ENCODE measurements around the gene PIP4P1. TPM values are rescaled to one million over a fixed set of nuclear protein-coding genes. Genes with fewer than 3 reads are reported as not detected.

The PIP4P1 gene
- total RNA-seq, 2 experiments from 2014 or later: 83.9 to 107 TPM

DNA sequence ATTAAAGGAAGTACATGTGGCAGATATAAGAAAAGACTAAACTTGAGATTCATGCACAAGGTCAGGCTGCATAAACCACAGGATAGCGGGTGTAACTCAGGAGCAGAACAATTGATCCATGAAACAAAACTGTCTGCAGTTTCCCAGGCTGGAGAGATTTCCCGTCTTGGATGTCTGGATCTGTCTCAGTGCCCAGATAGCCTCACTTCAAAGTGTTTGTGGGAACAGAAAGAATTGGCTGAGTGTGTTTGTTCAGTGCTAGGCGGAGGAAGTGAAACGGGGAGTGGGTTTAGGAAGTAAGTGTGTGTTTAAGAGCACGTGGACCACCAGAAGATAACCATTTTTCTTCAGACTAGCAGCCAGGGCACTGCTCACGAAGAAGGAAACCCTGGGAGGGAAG lies 42.7 kb upstream of the PIP4P1 start:
- no peak overlapping the region for H3K27ac Mint-ChIP-seq
- no peak overlapping the region for H3K27ac ChIP-seq (ENCODE audit: low read depth in 1 of 2, low read length in 2 of 2)
- intact Hi-C loops (cut with DNase I, micrococcal nuclease): no loop called here
- DNase-seq (no peak), ATAC-seq (ENCODE audit: poor library complexity) (no peak)
- H3K4me1 Mint-ChIP-seq (ENCODE audit: low read depth): peaks cover 6% of the 10 kb centered on the region
- H3K4me3 ChIP-seq (ENCODE audit: low read length): no peak overlapping the region
- POLR2A ChIA-PET: no interaction called here
- no peaks in the 10 kb centered on the region for H3K27me3 ChIP-seq (ENCODE audit: control insufficient read depth in 1 of 2, insufficient read depth in 2 of 2, low read length in 2 of 2)
- no peaks in the 10 kb centered on the region for H3K9me3 ChIP-seq (ENCODE audit: control insufficient read depth in 1 of 2, insufficient read depth in 1 of 2, low read length in 2 of 2)
- H3K4me1 ChIP-seq (ENCODE audit: insufficient read depth, low read length): no peaks in the 10 kb centered on the region
- no peak overlapping the region for H3K4me3 Mint-ChIP-seq
- H3K27me3 Mint-ChIP-seq: no peaks in the 10 kb centered on the region
- no peaks in the 10 kb centered on the region for H3K9me3 Mint-ChIP-seq
- H3K36me3 ChIP-seq (ENCODE audit: insufficient read depth, low read length): no peaks in the 10 kb centered on the region
- TF ChIP-seq, protein P1, sequence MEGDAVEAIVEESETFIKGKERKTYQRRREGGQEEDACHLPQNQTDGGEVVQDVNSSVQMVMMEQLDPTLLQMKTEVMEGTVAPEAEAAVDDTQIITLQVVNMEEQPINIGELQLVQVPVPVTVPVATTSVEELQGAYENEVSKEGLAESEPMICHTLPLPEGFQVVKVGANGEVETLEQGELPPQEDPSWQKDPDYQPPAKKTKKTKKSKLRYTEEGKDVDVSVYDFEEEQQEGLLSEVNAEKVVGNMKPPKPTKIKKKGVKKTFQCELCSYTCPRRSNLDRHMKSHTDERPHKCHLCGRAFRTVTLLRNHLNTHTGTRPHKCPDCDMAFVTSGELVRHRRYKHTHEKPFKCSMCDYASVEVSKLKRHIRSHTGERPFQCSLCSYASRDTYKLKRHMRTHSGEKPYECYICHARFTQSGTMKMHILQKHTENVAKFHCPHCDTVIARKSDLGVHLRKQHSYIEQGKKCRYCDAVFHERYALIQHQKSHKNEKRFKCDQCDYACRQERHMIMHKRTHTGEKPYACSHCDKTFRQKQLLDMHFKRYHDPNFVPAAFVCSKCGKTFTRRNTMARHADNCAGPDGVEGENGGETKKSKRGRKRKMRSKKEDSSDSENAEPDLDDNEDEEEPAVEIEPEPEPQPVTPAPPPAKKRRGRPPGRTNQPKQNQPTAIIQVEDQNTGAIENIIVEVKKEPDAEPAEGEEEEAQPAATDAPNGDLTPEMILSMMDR (IDR thresholded peaks at IDR 0.05): no peak
- H3K36me3 Mint-ChIP-seq (ENCODE audit: low read depth): no peaks in the 10 kb centered on the region
- CTCF ChIA-PET: no interaction called here

DNA sequence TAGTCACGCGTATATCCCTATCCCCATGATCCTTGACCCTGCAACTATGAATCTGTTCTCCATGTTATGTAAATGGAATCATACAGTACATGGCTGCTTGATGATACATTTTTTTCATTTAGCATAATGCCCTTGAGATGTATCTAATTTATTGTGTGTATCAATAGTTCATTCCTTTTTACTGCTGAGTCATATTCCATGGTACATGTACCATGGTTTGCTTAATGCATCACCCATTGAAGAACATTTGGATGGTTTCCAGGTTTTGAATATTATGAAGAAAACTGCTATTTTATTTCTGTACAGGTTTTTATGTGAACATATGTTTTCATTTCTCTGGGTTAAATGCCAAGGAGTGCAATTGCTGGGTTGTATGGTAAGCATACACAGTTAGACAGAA lies 40.1 kb upstream of the PIP4P1 start:
- CTCF ChIA-PET: no interaction called here

DNA sequence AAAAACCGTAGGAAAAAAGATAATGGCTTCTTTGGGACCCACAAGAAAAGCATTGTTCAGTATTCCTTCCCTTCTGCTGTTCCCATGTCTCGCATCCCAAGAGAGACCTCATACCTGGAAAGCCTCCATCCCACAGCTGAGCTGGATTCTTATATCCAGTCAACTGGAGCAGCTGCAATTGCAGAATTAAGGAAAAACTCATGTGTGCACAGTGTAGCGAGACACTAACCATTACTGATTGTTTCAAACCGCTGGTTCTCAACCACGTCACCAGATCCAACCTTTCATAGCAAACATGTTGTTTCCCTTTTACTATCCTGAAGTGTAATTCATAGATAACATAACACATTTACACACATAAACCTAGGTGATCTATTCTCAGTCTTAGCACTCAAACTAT lies 38.6 kb upstream of the PIP4P1 start:
- ChIA-PET CTCF (no interaction called here), POLR2A (no interaction called here)
- intact Hi-C loops (cut with DNase I, micrococcal nuclease): no loop called here
- H3K4me3 Mint-ChIP-seq: no peak overlapping the region
- Histone ChIP-seq H3K9me3 (ENCODE audit: control insufficient read depth in 1 of 2, insufficient read depth in 1 of 2, low read length in 2 of 2) (no peaks in the 10 kb centered on the region), H3K36me3 (ENCODE audit: insufficient read depth, low read length) (no peaks in the 10 kb centered on the region), H3K27ac (ENCODE audit: low read depth in 1 of 2, low read length in 2 of 2) (no peak overlapping the region), H3K4me3 (ENCODE audit: low read length) (no peak overlapping the region), H3K27me3 (ENCODE audit: control insufficient read depth in 1 of 2, insufficient read depth in 2 of 2, low read length in 2 of 2) (no peaks in the 10 kb centered on the region), H3K4me1 (ENCODE audit: insufficient read depth, low read length) (peaks cover 6% of the 10 kb centered on the region)
- no peaks in the 10 kb centered on the region for H3K36me3 Mint-ChIP-seq (ENCODE audit: low read depth)
- no peak for DNase-seq
- no peak overlapping the region for H3K27ac Mint-ChIP-seq
- H3K27me3 Mint-ChIP-seq: no peaks in the 10 kb centered on the region
- TF ChIP-seq, protein P1 (IDR thresholded peaks at IDR 0.05): no peak
- H3K9me3 Mint-ChIP-seq: no peaks in the 10 kb centered on the region
- no peak for ATAC-seq (ENCODE audit: poor library complexity)
- peaks cover 24% of the 10 kb centered on the region for H3K4me1 Mint-ChIP-seq (ENCODE audit: low read depth)

More for the DNA sequence above, 40.1 kb upstream of the PIP4P1 start:
- POLR2A ChIA-PET: no interaction called here
- DNase-seq (no peak), ATAC-seq (ENCODE audit: poor library complexity) (no peak)
- H3K9me3 Mint-ChIP-seq: no peaks in the 10 kb centered on the region
- TF ChIP-seq, protein P1 (IDR thresholded peaks at IDR 0.05): no peak
- Histone ChIP-seq H3K4me1 (ENCODE audit: insufficient read depth, low read length) (peaks cover 2% of the 10 kb centered on the region), H3K27me3 (ENCODE audit: control insufficient read depth in 1 of 2, insufficient read depth in 2 of 2, low read length in 2 of 2) (no peaks in the 10 kb centered on the region), H3K4me3 (ENCODE audit: low read length) (no peak overlapping the region), H3K36me3 (ENCODE audit: insufficient read depth, low read length) (no peaks in the 10 kb centered on the region), H3K9me3 (ENCODE audit: control insufficient read depth in 1 of 2, insufficient read depth in 1 of 2, low read length in 2 of 2) (no peaks in the 10 kb centered on the region), H3K27ac (ENCODE audit: low read depth in 1 of 2, low read length in 2 of 2) (no peak overlapping the region)
- H3K4me3 Mint-ChIP-seq: no peak overlapping the region
- peaks cover 9% of the 10 kb centered on the region for H3K4me1 Mint-ChIP-seq (ENCODE audit: low read depth)
- no peaks in the 10 kb centered on the region for H3K36me3 Mint-ChIP-seq (ENCODE audit: low read depth)
- no peak overlapping the region for H3K27ac Mint-ChIP-seq
- no peaks in the 10 kb centered on the region for H3K27me3 Mint-ChIP-seq
- intact Hi-C loops (cut with DNase I, micrococcal nuclease): no loop called here

Measured in CD4-positive, alpha-beta T cell (primary cell).